A549 (cell line): ENCODE results near the gene AHCYL2. TPM values are rescaled to one million over a fixed set of nuclear protein-coding genes. Genes with fewer than 3 reads are reported as not detected.

Experiments used
- ATAC-seq, 2 experiments: fragments of 200-7000 bp in 1 of 2; fragments of >200 bp in 1 of 2; cut with Nextera tagmentation in 1 of 2; cut with Tn5 transposase in 1 of 2; 3 replicates each; pipeline versions ENCODE4 v1.8.0 to v1.9.1; 2018 to 2020; ENCODE audit warnings: mild to moderate bottlenecking in 1 of 2, moderate library complexity in 1 of 2
- CTCF ChIA-PET: fragments of 300-600 bp; sonication (Branson Sonifier 250); formaldehyde crosslinking; extraction: SDS; loops from one replicate; lab custom pipeline; 2021; ENCODE audit warnings: antibody characterized with exemption, inconsistent platforms; lab: Yijun Ruan, JAX
- POLR2A ChIA-PET: fragments of 350-600 bp; formaldehyde crosslinking; extraction: SDS; loops from one replicate; lab custom pipeline; 2021; ENCODE audit warnings: antibody characterized with exemption, inconsistent platforms; lab: Yijun Ruan, JAX
- DNase-seq, 2 experiments: peaks; one replicate each; pipeline versions ENCODE4 v3.0.0 to v3.0.0-alpha.2; 2011 to 2016; ENCODE audit warnings: low read depth in 1 of 2, low spot score in 1 of 2
- FAIRE-seq: peaks from 2 replicates; lab custom pipeline; 2011; peaks lifted over from hg19 to GRCh38; lab: Jason Lieb, UNC
- H3K27ac ChIP-seq, 2 experiments: fragments of >200 bp; sonication (Bioruptor Twin); formaldehyde crosslinking; 3 replicates each; pipeline ENCODE4 v1.5.1; 2016 to 2017
- H3K4me1 ChIP-seq: fragments of >200 bp; sonication (Bioruptor Twin); formaldehyde crosslinking; 3 replicates; pipeline ENCODE4 v1.6.1; 2016
- H3K4me2 ChIP-seq: fragments of >200 bp; sonication (Bioruptor Twin); formaldehyde crosslinking; 3 replicates; pipeline ENCODE4 v1.6.1; 2016
- H3K4me3 ChIP-seq: fragments of >200 bp; sonication (Bioruptor Twin); formaldehyde crosslinking; 3 replicates; pipeline ENCODE4 v1.5.1; 2016
- H3K9me3 ChIP-seq: fragments of >200 bp; sonication (Bioruptor Twin); formaldehyde crosslinking; 3 replicates; pipeline ENCODE4 v1.6.1; 2016
- ATOH8 ChIP-seq: fragments of 250-450 bp; sonication (Bioruptor Pico); IDR thresholded peaks from 2 replicates; pipeline ENCODE4 v1.5.0; 2020; ENCODE audit warnings: low read depth, mild to moderate bottlenecking, moderate library complexity
- BCL3 ChIP-seq: fragments of >200 bp; sonication (Bioruptor Twin); formaldehyde crosslinking; IDR thresholded peaks from 3 replicates; pipeline ENCODE4 v1.6.1; 2016
- BHLHE40 ChIP-seq: IDR thresholded peaks from 2 replicates; pipeline ENCODE4 v1.6.1; 2012; ENCODE audit warnings: low read depth, low read length, inconsistent platforms
- CBX8 ChIP-seq: fragments of 200-600 bp; sonication (generic); IDR thresholded peaks from 2 replicates; pipeline ENCODE4 v1.6.1; 2016
- CEBPB ChIP-seq, 2 experiments: fragments of >200 bp in 1 of 2; sonication (Bioruptor Twin) in 1 of 2; formaldehyde crosslinking in 1 of 2; IDR thresholded peaks; 2 replicates each; pipeline ENCODE4 v1.6.1; 2012 to 2016
- CHD4 ChIP-seq: fragments of 200-600 bp; sonication (generic); IDR thresholded peaks from 2 replicates; pipeline ENCODE4 v1.6.1; 2016; ENCODE audit warnings: antibody characterized with exemption, mild to moderate bottlenecking, borderline replicate concordance
- CTCF ChIP-seq: fragments of >200 bp; sonication (Bioruptor Twin); formaldehyde crosslinking; IDR thresholded peaks from 3 replicates; pipeline ENCODE4 v1.5.1; 2016
- EHMT2 ChIP-seq: fragments of 200-600 bp; sonication (generic); IDR thresholded peaks from 2 replicates; pipeline ENCODE4 v1.6.1; 2016; ENCODE audit warnings: antibody characterized with exemption, low read depth, mild to moderate bottlenecking, moderate library complexity
- ELK1 ChIP-seq: fragments of 150-350 bp; IDR thresholded peaks from 2 replicates; pipeline ENCODE4 v1.6.1; 2014; ENCODE audit warnings: low read depth, mild to moderate bottlenecking, low read length
- ESRRA ChIP-seq: fragments of 150-350 bp; IDR thresholded peaks from 2 replicates; pipeline ENCODE4 v1.6.1; 2014; ENCODE audit warnings: mild to moderate bottlenecking, low read length, borderline replicate concordance
- FOXS1 ChIP-seq: fragments of 250-450 bp; sonication (Bioruptor Pico); IDR thresholded peaks from 2 replicates; pipeline ENCODE4 v1.5.0; 2020; ENCODE audit warnings: mild to moderate bottlenecking, moderate library complexity
- GATA3 ChIP-seq: IDR thresholded peaks from 2 replicates; pipeline ENCODE4 v1.6.1; 2012; ENCODE audit warnings: borderline replicate concordance
- HDAC2 ChIP-seq: fragments of 200-600 bp; sonication (generic); IDR thresholded peaks from 2 replicates; pipeline ENCODE4 v1.6.1; 2016
- HES2 ChIP-seq: fragments of >200 bp; sonication (Bioruptor Twin); formaldehyde crosslinking; IDR thresholded peaks from 2 replicates; pipeline ENCODE4 v1.6.1; 2016
- HEYL ChIP-seq: fragments of 250-450 bp; sonication (Bioruptor Pico); IDR thresholded peaks from 2 replicates; pipeline ENCODE4 v1.8.0; 2021; ENCODE audit warnings: mild to moderate bottlenecking, moderate library complexity
- HOXA7 ChIP-seq: fragments of 250-450 bp; sonication (Bioruptor Pico); IDR thresholded peaks from 2 replicates; pipeline ENCODE4 v1.5.0; 2020; ENCODE audit warnings: mild to moderate bottlenecking, moderate library complexity
- HOXB5 ChIP-seq: fragments of 250-450 bp; sonication (Bioruptor Pico); IDR thresholded peaks from 2 replicates; pipeline ENCODE4 v1.5.0; 2020; ENCODE audit warnings: mild to moderate bottlenecking, moderate library complexity
- KDM5A ChIP-seq: fragments of 200-600 bp; sonication (generic); IDR thresholded peaks from 2 replicates; pipeline ENCODE4 v1.6.1; 2016; ENCODE audit warnings: antibody characterized with exemption, mild to moderate bottlenecking
- MAX ChIP-seq: IDR thresholded peaks from 2 replicates; pipeline ENCODE4 v1.6.1; 2012
- MAZ ChIP-seq: fragments of 150-350 bp; IDR thresholded peaks from 2 replicates; pipeline ENCODE4 v1.6.1; 2014; ENCODE audit warnings: antibody characterized with exemption, low read depth, low read length, borderline replicate concordance
- NR3C1 ChIP-seq: fragments of >200 bp; sonication (Bioruptor Twin); formaldehyde crosslinking; IDR thresholded peaks from 3 replicates; pipeline ENCODE4 v1.6.1; 2017
- PBX3 ChIP-seq: IDR thresholded peaks from 2 replicates; pipeline ENCODE4 v1.6.1; 2012
- RARB ChIP-seq: fragments of 250-450 bp; sonication (Bioruptor Pico); IDR thresholded peaks from 2 replicates; pipeline ENCODE4 v1.8.0; 2021; ENCODE audit warnings: mild to moderate bottlenecking, moderate library complexity
- RCOR1 ChIP-seq: fragments of 150-350 bp; IDR thresholded peaks from 2 replicates; pipeline ENCODE4 v1.6.1; 2014; ENCODE audit warnings: antibody characterized with exemption, low read length, low read depth
- RFX5 ChIP-seq: fragments of 450-650 bp; IDR thresholded peaks from 2 replicates; pipeline ENCODE4 v1.7.1; 2014; ENCODE audit warnings: antibody characterized with exemption, mild to moderate bottlenecking, moderate library complexity
- RNF2 ChIP-seq: fragments of 200-600 bp; sonication (generic); IDR thresholded peaks from 2 replicates; pipeline ENCODE4 v1.6.1; 2016; ENCODE audit warnings: low read depth, mild to moderate bottlenecking, antibody characterized with exemption, moderate library complexity, borderline replicate concordance
- SREBF2 ChIP-seq: fragments of 450-650 bp; IDR thresholded peaks from 2 replicates; pipeline ENCODE4 v1.6.1; 2014; ENCODE audit warnings: mild to moderate bottlenecking, moderate library complexity
- TP53 ChIP-seq: fragments of 250-450 bp; sonication (Bioruptor Pico); IDR thresholded peaks from 2 replicates; pipeline ENCODE4 v1.5.0; 2021; ENCODE audit warnings: mild to moderate bottlenecking, moderate library complexity
- ZFP36 ChIP-seq: fragments of 450-650 bp; IDR thresholded peaks from 2 replicates; pipeline ENCODE4 v1.6.1; 2014; ENCODE audit warnings: borderline replicate concordance; ENCODE audit not compliant: partially characterized antibody
- ZSCAN20 ChIP-seq: fragments of 250-450 bp; sonication (Bioruptor Pico); IDR thresholded peaks from 2 replicates; pipeline ENCODE4 v1.8.0; 2022; ENCODE audit warnings: mild to moderate bottlenecking, moderate library complexity
- WGBS: methylation state at CpG from one replicate; pipeline ENCODE4 v1.1.6; 2017; ENCODE audit errors: missing lambda C conversion rate; 5-methylcytosine and 5-hydroxymethylcytosine counted together
- polyA plus RNA-seq, 4 experiments: library from polyadenylated mRNA; depleted of rRNA in 3 of 4; stranded (reverse); fragments of >200 nt; fragmentation: RNase III in 1 of 4; extraction: RNeasy Plus Mini Kit Qiagen cat#74134 plus additional on column Dnase treatment in 1 of 4; gene quantifications; 2 replicates in 3 of 4; 3 replicates in 1 of 4; pipeline ENCODE4 v1.2.3, GENCODE V29; 2011 to 2017

The AHCYL2 gene
- polyA plus RNA-seq, 2 of the 4 experiments (the other 2 are of a cell fraction) = 10.8 to 25.9 TPM

GRCh38 chr7:129227646-129228578, 3.1 kb downstream of the AHCYL2 start (continued):
- TF ChIP-seq PBX3 (no peak), FOXS1 (no peak), CHD4 (no peak), RCOR1 (no peak), ATOH8 (CRISPR knock-in tag) (no peak), HES2 (no peak), SREBF2 (no peak), ZFP36 (no peak), HOXB5 (CRISPR knock-in tag) (no peak), HOXA7 (no peak), CEBPB (IDR thresholded peaks at IDR 0.05) (no peak), ESRRA (no peak)

- POLR2A ChIA-PET = no interaction called here
- peaks cover 19% of the 10 kb centered on the region; the same call in 2 of the 3 replicates for H3K4me1 ChIP-seq
- no peak overlapping the region for H3K4me3 ChIP-seq
- no peak overlapping the region for H3K4me2 ChIP-seq
- FAIRE-seq (no peak), ATAC-seq (no peak), DNase-seq (no peak)
- H3K27ac ChIP-seq = no peak overlapping the region
- CTCF ChIA-PET = interaction anchor here (0.7 to 8.1 kb wide), 4 partner anchors 10 to 889 kb away, joined by 3 to 54 read pairs (median 4); no protein-coding TSS in a partner anchor
- H3K9me3 ChIP-seq = no peaks in the 10 kb centered on the region
- no peak for TF ChIP-seq EHMT2
- no peak for TF ChIP-seq TP53
- no peak for TF ChIP-seq NR3C1
- no peak for TF ChIP-seq BCL3
- TF ChIP-seq, all 56 proteins: peak for 0
- 96% methylated on average over 2 of the region's 2 CpGs for WGBS
Observed at GRCh38 chr7:129228633-129229032, 3.8 kb downstream of the AHCYL2 start.

GRCh38 chr7:129231666-129232065, 6.8 kb downstream of the AHCYL2 start:
- 92% methylated on average over 5 of the region's 5 CpGs for WGBS
- ATAC-seq (no peak), DNase-seq (no peak), FAIRE-seq (no peak)
- Histone ChIP-seq H3K4me2 (no peak overlapping the region), H3K4me1 (peaks cover 7% of the 10 kb centered on the region; the same call in 1 of the 3 replicates), H3K27ac (no peak overlapping the region), H3K9me3 (no peaks in the 10 kb centered on the region), H3K4me3 (no peak overlapping the region)
- CTCF ChIA-PET = interaction anchor here (1.1 to 8.1 kb wide), 4 partner anchors 13 to 412 kb away, joined by 4 to 54 read pairs (median 12); no protein-coding TSS in a partner anchor
- POLR2A ChIA-PET = no interaction called here
- TF ChIP-seq ZSCAN20 (CRISPR knock-in tag) = no peak
- TF ChIP-seq CBX8 = no peak
- TF ChIP-seq MAX = no peak
- no peak for TF ChIP-seq HDAC2
- no peak for TF ChIP-seq HOXB5 (CRISPR knock-in tag)
- TF ChIP-seq HEYL (CRISPR knock-in tag) = no peak
- no peak for TF ChIP-seq MAZ
- no peak for TF ChIP-seq KDM5A
- TF ChIP-seq CTCF = no peak
- no peak for TF ChIP-seq RNF2
- no peak for TF ChIP-seq GATA3
- no peak for TF ChIP-seq RCOR1
- no peak for TF ChIP-seq RFX5
- no peak for TF ChIP-seq ELK1
- TF ChIP-seq BHLHE40 = no peak
- TF ChIP-seq RARB (CRISPR knock-in tag) = no peak
